Myocyte (in vitro differentiated cells): ENCODE measurements around the gene CIDEA. TPM values are rescaled to one million over a fixed set of nuclear protein-coding genes. Genes with fewer than 3 reads are reported as not detected.

Experiments
- DNase-seq: peaks from one replicate; pipeline ENCODE4 v3.0.0-alpha.2; 2012; ENCODE audit warnings: low read depth
- total RNA-seq: library from RNA; depleted of rRNA; stranded (reverse); fragments of >200 nt; gene quantifications from 2 replicates; pipeline ENCODE4 v1.2.3, GENCODE V29; 2014

CIDEA gene
- total RNA-seq, 1 donor from 2014 or later: not detected

- DNase-seq: no peak
Measured at GRCh38 chr18:12296457-12296856, 42.3 kb downstream of the CIDEA start.

DNA sequence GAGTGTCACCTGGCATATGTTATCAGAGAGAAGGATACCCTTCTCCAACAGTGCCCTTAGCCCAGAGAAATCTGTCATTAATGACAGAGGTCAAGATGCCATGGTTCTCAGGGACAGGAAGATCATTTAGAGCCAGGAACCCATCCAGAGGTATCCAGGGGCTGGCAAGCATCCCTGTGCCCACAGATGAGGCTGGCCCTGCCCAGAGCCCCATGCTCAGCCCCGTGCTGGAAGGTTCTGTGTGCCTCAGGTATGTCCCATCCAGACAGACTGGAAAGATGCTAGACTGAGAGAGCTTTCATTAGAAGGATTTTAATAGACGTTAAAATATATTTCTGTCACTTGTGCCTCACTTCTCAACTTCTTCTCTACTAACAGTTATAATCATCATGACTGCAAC lies 45.7 kb downstream of the CIDEA start:
- DNase-seq: no peak

DNA sequence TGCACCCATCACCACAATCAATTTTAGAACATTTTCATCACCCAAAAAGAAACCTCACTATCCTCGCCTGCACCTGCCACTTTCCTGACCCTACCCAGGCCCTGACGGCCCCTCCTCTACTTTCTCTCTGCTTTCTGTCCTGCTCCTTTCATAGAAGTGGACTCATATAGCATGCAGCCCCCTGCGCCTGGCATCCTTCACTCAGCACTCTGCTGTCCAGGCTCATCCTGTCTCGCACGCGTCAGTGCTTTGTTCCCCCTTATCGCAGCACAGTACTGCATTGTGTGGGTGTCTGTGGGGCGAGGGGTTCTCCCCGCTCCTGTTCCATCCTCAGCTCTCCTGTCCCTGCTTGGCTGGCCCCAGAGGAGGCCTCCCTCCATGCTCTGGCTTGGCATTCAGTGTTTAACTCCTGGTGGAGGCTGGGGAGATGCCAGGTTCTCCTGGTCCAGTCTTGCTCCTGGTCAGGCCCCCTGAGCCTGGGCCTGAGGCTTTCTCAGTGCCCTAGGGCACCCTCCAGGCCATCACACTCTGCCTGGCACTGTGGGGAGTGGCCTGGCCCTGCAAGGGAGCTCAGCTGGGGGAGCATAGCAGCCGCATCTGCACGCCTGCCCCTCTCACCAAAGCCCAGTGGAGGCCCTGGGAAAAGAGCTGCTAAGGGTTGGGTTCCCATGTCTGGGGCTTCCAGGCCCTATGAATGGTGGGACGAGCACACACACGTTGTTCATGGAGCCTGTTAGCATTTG lies 47.3 kb downstream of the CIDEA start:
- DNase-seq: no peak

DNA sequence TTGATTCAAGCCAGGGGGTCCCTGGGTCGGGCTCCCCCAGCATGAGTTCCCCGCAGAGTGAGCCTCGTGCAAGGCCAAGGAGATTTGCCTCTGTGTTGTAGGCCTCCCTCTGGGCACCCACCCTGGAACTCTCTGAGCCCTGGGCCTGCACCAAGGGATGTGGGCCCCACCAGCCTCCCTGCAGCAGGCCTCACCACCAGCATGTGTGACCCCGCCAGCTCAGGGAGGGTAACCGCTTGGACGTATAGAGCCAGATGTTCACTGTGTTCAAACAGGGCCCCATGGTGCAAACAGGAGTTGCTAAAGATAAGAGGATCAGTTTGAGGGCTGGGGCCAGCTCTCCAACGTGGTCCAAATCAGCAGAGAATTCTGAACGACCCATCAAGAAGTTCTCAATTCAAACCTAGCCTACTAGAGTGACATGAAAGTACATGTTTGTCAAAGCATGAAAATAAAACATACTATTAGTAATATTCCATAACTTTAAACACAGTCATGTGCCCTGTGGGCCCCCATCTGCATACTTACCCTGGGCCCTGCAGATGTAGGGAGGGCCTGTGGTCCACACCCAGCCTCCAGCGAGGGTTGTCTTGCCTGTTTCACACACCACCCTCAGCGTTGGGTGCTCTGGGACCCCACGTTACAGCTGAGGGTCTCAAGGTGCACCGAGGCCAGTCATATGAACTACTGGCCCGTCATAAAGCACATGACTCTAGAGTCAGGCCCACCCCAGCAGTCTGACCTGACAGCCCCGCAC lies 48.4 kb downstream of the CIDEA start:
- no peak for DNase-seq

DNA sequence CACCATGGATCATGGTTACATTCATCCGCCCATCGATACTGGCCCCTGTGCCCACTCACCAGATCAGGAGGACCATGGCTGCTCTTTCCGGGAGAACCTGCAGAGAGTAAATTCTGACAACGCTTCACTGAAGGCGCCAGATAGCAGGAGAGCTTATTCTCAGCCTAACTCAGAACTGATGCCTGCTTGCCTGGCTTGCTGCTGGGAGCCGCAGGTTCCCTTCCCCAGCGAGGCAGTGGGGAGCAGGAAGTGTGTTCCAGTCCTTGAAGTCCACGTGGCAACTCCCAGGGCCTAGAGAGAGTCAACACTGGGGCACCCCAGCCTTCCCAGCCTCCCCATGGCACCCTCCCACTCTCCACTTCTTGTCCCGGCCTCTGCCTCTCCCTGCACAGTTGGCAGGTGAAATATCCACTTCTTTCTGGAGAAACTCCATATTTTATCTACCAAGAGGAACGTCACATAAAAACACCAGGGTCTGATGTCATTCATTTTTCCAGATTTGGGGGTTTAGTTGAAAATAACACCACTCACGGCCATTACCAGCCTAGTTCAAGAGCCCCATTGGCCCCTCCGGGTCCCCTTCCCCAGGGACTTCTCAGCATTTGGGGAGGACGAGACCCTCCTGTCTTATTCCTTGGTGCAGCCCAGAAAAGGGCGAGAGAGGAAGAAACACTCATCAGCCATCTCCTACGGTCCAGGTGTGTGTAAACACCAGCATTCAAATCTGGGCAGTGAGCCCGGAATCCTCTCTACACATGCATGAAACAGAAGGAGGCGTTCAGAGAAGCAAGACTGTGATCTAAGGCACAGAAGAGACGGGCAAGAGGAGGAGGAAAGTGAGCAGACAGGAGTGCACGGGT lies 50.4 kb downstream of the CIDEA start:
- no peak for DNase-seq

- DNase-seq: no peak
Measured at GRCh38 chr18:12305211-12305610, 51.0 kb downstream of the CIDEA start.

DNA sequence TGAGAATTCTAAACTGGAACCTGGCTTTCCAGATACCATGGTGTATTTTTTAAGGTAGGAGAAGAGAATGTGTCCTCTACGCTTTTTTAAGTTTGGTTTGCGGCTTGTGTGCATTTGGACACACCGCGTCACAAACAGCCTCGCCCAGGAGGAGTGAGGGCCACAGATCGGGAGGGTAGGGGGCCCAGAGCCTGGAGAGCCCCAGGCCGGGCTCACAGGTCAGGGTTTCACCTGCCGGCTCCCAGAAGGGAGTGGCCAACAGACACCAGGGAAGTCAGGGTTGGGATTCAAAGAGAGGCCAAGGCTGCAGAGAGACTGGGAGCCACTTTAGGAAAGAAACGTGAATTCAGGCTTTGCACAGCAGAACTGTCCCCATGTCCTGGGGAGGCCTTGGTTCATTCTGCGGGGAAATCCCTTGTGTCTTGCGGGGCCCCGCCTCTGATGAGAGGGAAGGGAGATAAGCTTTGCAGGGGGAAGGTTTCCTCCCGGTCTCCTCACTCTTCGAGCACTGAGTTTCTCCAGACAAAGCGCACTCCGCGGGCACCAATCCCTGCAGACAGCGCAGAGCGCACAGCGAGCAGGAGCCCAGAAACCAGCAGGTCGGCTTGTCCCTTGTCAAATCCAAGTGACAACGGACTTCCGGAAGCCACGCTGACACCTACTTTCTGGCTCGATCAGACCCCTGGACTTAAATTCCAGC lies 51.9 kb downstream of the CIDEA start:
- DNase-seq: no peak

DNA sequence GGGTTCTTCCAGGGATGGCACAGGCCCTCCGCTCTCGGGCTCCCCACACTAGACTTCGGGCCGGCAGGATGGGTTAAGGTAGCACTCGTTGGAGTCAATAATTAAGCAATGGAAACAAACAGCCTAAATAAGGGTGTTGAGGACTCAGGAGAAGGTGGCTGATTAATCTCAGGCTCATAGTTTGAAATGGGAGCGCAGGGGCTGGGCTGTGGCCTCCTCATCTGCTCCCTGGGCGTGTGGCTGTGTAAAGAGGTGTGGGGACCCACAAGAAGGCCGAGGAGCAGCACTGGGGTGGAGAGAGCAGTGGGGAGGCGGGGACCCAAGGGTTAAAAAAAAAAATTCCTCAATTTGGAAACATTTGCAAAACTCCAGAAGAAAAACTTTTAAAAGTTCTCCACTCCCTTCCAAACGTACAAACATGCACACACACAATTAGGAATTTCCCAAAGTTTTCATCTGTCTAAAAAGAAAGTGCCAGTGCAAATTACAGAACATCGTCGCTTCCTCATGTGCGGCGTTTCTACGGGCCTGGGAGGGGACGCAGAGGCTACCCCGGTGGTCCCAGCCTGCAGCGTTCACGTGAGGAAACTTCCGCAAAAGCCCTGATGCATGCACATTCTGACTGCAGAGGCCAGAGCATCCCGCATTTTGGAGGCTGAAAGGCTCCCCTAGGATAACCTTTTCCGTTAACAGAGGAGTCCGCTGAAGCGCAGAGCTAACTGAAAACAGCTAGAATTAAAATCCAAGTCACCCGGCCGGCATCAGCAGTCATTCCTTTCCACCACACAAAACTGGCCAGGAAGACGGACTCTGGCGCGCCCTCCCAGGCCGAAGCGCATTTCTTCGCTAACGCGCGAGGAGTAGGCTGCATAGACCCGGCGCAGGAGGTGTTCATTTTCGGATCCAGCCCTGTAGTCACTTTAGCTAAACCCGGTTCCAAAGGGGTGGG lies 52.9 kb downstream of the CIDEA start:
- DNase-seq: peak; percentile 83

DNA sequence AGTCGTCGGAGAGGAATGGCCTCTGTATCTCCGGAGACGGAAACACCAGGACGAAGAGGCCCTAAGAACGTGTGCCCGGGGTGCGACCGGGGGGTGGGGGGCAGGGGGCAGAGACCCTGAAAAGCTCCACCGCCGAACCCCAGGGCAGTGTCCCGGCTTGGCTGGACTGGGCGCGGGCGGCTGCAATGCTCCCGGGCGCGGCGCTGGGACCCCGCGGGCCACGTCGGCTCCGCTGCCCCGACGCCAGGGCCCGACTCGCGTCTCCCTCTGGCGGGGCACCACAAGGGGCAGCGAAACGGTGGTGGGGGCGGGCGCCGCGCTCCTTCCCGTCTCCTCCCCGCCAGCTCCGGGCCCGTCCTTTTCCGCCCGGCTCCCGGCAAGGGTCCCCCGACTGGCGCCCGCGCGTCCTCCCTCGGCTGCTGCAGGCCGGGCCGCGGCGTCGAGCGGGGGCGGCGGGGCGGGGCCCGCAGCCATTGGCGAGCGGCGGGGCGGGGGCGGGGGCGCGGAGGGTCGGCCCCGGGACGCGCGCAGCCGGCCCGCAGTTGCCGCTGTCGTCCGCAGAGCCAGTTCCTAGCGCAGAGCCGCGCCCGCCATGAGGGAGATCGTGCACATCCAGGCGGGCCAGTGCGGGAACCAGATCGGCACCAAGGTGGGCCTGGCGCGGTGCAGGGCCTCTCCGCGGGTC lies 53.7 kb downstream of the CIDEA start, which contains the start of gene TUBB6:
Gene TUBB6 (plus strand): TSS at position 541 of the 685 bp plus-strand sequence. CDS start 52 bp downstream, at position 593.
- DNase-seq: peak; percentile 85

DNA sequence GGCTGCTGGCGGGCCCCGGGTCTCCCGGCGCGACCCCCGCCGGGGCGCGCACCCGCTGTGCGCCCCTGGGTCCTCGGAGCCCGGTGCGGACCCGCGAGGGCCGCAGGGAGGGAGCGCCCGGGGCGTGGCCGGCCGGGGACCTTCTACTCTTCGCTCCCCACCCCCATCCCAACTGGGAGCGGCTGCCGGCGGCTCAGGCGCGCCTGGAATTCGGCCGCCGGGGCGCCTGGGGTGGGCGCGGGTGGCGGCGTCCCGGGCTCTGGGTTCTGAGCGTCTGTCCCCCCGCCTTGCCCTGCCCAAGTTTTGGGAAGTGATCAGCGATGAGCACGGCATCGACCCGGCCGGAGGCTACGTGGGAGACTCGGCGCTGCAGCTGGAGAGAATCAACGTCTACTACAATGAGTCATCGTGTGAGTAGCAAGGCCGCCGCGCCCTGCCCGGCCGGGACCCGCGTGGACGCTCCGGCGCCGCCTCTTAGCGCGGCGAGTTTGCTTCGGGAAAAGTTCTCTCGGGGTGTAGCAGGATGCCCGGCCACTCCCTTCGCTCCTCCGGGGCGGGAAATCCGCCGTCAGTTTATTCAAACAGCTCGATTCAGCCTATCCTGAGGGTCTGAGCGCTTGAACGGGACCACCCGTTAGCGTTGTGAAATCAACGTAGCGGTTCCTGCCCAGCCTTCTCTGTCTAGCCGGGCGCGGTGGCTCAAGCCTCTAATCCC lies 54.4 kb downstream of the CIDEA start:
- peak; percentile 86 for DNase-seq

GRCh38 chr18:12309683-12310198 lies 55.6 kb downstream of the CIDEA start:
- DNase-seq: no peak

DNA sequence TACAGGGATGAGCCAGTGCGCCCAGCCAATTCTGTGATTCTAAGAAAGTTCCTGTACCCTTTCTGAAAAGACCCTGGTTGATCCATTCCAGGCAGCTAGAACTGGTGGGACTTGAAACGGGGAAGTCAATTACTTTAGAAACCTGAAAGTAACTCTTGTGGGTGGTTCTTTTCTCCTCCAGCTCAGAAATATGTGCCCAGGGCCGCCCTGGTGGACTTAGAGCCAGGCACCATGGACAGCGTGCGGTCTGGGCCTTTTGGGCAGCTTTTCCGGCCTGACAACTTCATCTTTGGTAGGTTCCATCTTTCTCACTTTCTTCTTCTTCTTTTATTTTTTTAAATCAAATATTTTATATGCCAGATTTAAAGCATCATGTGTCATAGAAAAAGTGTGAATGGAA lies 56.6 kb downstream of the CIDEA start:
- no peak for DNase-seq

- no peak for DNase-seq
Measured at GRCh38 chr18:12312976-12313375, 58.8 kb downstream of the CIDEA start.

DNA sequence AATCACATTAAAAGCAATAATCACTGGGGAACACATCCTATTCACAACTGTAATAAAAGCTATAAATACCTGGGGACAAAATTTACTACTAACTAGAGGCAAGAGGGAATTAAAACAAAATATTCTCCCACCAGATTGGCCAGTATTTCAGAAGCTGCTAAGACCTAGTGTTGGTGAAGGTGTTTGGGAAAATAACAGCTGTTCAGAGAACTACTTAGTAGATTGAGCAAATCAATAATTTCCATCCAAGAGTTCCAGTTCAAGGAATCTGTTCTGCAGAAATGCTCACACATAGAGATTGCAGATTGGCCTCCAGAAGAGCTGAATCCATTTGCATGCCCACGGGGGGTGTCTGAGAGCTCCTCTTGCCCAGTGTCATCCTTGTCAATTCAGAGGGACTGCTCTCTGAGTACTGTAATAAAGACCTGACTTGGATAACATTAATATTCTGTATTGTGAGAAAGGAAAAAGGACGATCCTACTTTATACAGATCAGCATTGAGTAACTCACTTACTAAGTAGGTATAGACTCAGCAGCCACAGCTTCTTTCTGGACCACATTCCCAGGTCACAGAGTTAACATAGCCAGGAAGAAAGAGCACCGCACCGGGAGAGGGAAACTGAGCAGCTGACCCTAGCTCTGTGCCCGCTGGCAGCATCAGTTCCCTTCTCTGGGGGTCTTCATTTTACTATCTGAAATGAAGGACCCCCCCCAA lies 59.5 kb downstream of the CIDEA start:
- no peak for DNase-seq

DNA sequence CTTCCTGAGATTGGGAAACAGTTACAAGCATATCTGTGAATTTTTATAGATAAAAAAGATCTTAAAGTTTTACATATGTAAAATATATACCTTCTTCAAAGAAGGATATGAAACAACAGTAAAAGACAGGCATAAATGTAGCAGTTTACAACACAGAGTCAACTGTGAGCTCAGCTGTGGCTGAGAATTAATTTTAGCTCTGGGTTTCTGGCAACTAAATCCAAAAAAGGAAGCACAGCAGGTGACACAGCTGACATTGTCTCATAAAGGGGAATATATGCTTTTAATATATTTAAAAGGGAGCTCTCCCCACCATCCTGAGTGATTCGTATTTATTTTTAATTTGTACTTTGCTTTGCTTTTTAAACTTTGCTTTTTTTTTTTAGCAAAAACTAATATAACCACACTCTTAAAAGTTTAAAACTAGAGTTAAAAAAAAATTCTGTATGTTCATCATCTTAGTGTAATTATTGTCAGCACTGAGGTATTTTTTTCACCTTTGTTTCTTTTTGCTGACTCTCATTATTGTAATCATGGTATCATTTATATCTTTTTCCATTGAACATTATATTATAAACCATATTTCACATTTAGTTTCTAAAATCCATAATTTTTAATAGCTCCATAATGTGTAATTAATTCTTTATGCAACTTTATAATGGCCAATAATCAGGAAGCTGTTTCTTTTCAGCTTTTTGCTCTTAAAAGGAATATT lies 60.6 kb downstream of the CIDEA start:
- no peak for DNase-seq

DNA sequence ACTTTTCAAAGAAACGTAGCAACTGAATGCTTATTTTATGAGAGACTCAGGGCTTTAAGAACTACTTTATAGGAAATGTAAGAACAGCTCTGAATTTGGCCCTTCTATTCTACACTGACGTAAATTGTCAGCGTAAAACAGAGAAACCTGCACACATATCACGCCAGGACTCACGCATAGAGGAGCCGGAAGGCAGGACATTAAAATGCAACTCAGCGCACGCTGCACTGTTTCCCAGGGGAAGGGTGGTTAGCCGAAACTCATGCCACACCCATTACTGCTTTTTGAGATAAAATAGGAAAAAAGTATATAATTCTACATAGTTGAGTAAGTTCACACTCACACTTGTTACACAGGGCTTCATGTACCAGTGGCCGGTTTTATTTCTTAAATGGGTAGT lies 61.3 kb downstream of the CIDEA start:
- no peak for DNase-seq

DNA sequence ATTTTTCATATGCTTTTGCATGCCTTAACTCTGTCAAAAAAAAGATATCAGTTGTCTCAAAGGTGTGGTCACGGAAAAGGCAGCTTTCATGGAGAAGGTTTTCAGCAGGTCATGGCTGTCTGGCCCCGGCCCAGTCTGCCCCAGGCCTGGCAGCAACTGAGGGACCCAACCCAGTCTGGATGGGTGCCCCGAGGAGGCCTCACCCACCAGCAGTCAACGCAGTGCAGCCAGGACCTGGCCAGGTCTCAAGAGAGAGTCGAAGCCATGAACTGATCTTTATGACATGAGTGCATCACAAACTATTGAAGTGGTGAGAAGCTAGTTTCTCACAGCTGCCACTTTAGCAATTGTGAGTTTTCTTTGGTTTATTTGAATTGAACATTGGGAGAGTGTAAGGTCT lies 61.8 kb downstream of the CIDEA start:
- DNase-seq: no peak
